WI38 (cell line): ENCODE results near the gene CAPN7.

ENCODE experiments used
- H3K4me3 ChIP-seq: 2 replicates; pipeline ENCODE4 v1.5.1; 2011; ENCODE audit warnings: low read depth, mild to moderate bottlenecking, control low read depth, low read length
- TF ChIP-seq, protein P1 (sequence below): IDR thresholded peaks from 2 replicates; pipeline ENCODE4 v1.5.1; 2012; ENCODE audit warnings: low read depth, mild to moderate bottlenecking, control low read depth, low read length

The CAPN7 gene

DNA sequence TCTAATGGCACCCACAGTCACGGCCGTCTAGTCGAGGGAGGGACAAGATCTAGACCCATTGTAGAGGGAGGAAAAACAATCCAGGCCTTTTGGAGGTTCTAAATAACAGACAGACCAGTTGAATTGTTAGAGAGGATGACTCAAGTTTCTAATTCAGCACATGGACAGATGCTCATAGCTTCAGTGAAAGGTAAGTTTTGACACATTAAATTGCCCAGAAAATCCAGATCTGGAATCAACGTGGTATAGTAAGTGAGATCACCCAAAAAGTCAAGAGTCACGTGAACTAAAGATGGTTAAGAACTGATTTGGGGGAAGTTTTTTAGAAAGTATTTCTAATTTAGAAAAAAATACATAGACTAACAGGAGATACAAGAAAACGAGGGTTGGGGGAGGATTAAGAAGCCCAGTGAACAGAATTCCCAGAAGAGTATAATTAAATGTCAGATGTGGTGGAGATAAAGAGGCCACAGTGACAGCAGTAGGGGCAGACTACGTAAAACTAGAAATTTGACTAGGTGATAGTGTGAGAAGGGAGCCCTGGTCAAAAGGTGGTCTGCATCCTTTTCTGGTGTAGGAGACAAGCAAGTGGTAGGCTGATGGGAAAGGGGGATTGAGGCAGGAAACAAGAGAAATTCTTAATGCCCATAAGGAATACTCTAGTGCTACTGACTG is 47.1 kb downstream of the CAPN7 start:
- TF ChIP-seq, protein P1, sequence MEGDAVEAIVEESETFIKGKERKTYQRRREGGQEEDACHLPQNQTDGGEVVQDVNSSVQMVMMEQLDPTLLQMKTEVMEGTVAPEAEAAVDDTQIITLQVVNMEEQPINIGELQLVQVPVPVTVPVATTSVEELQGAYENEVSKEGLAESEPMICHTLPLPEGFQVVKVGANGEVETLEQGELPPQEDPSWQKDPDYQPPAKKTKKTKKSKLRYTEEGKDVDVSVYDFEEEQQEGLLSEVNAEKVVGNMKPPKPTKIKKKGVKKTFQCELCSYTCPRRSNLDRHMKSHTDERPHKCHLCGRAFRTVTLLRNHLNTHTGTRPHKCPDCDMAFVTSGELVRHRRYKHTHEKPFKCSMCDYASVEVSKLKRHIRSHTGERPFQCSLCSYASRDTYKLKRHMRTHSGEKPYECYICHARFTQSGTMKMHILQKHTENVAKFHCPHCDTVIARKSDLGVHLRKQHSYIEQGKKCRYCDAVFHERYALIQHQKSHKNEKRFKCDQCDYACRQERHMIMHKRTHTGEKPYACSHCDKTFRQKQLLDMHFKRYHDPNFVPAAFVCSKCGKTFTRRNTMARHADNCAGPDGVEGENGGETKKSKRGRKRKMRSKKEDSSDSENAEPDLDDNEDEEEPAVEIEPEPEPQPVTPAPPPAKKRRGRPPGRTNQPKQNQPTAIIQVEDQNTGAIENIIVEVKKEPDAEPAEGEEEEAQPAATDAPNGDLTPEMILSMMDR = no peak
- H3K4me3 ChIP-seq = no peak overlapping the region

DNA sequence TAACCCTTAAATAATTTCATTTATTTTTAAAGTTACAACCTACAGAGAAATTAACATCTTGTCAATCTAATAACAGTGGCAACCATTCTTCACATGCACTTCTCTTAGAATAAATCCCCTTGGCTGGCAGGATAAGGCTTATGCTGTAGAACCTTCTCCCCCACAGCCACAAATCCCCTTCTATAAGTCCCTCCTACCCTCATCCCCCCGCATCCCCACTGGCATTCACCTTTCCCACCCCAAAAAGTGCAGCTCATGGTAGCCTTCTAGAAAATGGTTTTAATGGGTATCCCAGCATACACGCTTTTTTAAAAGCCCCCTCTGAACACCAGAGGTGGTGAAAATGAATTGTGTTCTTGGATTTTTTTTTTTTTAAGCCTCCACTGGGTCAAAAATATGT is 49.2 kb downstream of the CAPN7 start:
- TF ChIP-seq, protein P1 = no peak
- H3K4me3 ChIP-seq = no peak overlapping the region

DNA sequence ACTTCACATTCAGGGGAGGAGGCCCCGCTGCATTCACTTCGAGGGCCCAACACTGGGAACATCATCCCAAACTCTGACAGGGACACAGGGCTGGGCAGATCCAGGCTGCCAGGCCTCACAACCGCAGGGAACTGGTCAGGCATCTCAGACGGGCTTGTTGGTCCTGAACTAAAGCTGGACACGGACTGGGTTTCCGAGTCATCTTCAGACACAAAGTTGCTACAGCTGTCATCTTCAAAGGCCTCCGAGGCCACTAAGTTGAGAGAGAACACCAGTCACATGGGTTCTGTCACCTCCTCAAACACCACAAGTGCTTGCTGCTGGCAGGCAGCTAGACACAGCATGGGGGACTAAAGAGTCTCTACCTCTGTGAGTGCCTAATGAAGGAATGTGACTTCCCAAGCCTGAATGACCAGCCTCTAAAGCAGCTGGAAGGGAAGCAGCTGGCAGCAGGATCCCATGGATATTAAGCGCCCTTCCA is 50.9 kb downstream of the CAPN7 start:
- TF ChIP-seq, protein P1 = no peak

DNA sequence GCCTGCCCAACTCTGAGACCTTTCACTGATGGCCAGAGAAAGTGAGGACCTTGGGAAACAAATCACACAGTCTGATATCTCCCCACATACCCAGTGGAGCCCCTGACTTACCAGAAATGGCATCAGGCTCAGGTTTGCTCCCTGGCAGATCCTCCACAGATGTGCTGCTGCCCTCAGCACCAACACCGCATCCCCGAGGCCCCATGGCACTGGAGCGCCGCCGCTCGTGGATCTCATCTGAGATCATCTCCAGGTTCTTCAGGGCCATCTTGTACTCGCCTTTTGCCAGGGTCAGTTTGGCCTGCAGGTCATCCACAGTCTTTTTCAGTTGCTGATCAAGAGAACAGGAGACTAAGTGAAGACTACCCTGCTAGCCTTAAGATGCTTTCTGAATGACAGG is 52.7 kb downstream of the CAPN7 start:
- no peak overlapping the region for H3K4me3 ChIP-seq
- TF ChIP-seq, protein P1 = no peak

More for the DNA sequence above, 50.9 kb downstream of the CAPN7 start:
- H3K4me3 ChIP-seq = no peak overlapping the region

DNA sequence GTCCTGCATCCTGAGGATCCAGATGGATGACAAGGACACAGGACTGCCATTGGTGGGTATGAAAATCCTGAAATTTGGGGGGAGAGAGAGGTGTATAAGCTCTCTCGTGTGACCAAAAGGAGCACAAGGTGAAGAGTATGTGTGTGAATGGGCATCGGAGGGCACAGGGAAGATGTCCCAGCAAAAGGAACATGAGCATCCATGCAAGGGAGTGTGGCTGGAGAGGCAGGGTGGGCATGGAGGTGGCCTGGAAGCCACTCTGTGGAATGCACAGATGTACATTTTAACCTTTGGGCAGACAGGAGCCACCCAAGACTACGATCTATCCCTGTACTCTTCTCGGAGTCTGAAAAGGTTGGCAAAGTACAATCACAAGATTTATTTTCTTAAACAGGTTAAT is 54.5 kb downstream of the CAPN7 start:
- TF ChIP-seq, protein P1 = no peak
- no peak overlapping the region for H3K4me3 ChIP-seq

DNA sequence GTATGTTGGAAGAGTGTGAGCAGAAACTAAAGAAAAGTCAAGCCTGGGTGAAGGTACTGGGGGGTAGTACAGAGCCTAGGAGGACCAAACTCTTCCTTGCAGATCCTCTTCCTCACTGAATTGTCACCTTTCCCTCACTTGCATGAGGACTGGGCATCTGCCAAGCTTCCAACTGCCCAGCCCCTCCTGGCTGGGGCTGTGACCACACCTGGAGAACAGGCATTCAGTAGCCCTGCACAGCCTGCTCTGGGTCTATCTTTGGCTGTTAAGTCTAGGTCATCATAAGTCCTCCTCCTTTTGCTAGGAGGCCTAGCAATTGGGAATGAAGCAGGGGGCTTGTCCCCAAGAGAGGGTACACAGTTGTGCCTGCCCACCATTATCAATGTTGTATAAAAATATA is 55.2 kb downstream of the CAPN7 start:
- no peak overlapping the region for H3K4me3 ChIP-seq
- TF ChIP-seq, protein P1 = no peak

DNA sequence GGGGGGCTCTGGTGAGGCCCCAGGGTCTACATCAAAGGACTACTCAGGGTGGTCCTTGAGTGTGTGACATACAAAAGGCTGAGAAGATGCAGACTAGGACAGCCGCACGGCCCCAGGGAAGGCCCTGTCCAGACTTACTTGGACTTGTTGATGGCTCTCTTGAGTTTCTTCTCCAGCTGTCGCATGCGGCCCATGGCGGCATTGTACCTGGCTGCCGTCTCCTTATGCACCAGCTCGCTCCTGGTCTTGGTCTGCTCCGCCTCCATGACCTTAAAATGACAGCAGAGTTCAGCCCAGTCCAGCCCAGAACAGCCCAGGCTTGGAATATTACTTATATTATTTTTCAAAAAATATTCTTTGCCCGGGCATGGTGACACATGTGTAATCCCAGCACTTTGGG is 56.0 kb downstream of the CAPN7 start:
- TF ChIP-seq, protein P1 = no peak
- H3K4me3 ChIP-seq = no peak overlapping the region
